Trophoblast cell (in vitro differentiated cells and primary cell): Measurements from ENCODE around the gene FIBCD1.

ENCODE experiments used
- DNase-seq, 2 donors: peaks; one replicate each; pipeline ENCODE4 v3.0.0-alpha.2; 2016
- H2AFZ ChIP-seq: 2 replicates; pipeline ENCODE4 v1.6.1; 2013; ENCODE audit warnings: low read length, moderate library complexity, mild to moderate bottlenecking; ENCODE audit not compliant: insufficient read depth, poor library complexity
- H2AK5ac ChIP-seq: 2 replicates; pipeline ENCODE4 v1.6.1; 2013; ENCODE audit warnings: mild to moderate bottlenecking, low read length
- H2BK120ac ChIP-seq: 2 replicates; pipeline ENCODE4 v1.6.1; 2013; ENCODE audit warnings: low read length, mild to moderate bottlenecking, moderate library complexity; ENCODE audit not compliant: insufficient read depth, poor library complexity
- H2BK12ac ChIP-seq: 2 replicates; pipeline ENCODE4 v1.6.1; 2013; ENCODE audit warnings: mild to moderate bottlenecking, low read length, moderate library complexity
- H2BK5ac ChIP-seq: 2 replicates; pipeline ENCODE4 v1.6.1; 2013; ENCODE audit warnings: low read length, low read depth, moderate library complexity, mild to moderate bottlenecking; ENCODE audit not compliant: poor library complexity
- H3K14ac ChIP-seq: 2 replicates; pipeline ENCODE4 v1.6.1; 2013; ENCODE audit warnings: mild to moderate bottlenecking, low read length
- H3K18ac ChIP-seq: 2 replicates; pipeline ENCODE4 v1.6.1; 2013; ENCODE audit warnings: mild to moderate bottlenecking, low read length
- H3K23ac ChIP-seq: 2 replicates; pipeline ENCODE4 v1.6.1; 2013; ENCODE audit warnings: low read length
- H3K27ac ChIP-seq: 2 replicates; pipeline ENCODE4 v1.5.1; 2013; ENCODE audit warnings: low read depth, mild to moderate bottlenecking, inconsistent platforms, low read length, moderate library complexity
- H3K27me3 ChIP-seq: 2 replicates; pipeline ENCODE4 v1.6.1; 2013; ENCODE audit warnings: inconsistent platforms, mild to moderate bottlenecking, low read length, moderate library complexity; ENCODE audit not compliant: insufficient read depth
- H3K36me3 ChIP-seq, 2 experiments: 1 replicate in 1 of 2; 2 replicates in 1 of 2; pipeline ENCODE4 v1.6.1; 2013; ENCODE audit warnings: low read length in 2 of 2, mild to moderate bottlenecking in 2 of 2, moderate library complexity in 1 of 2; ENCODE audit not compliant: insufficient read depth in 2 of 2, control insufficient read depth in 1 of 2
- H3K4ac ChIP-seq: 2 replicates; pipeline ENCODE4 v1.6.1; 2013; ENCODE audit warnings: low read depth, mild to moderate bottlenecking, low read length, moderate library complexity
- H3K4me1 ChIP-seq, 2 experiments: 1 replicate in 1 of 2; 2 replicates in 1 of 2; pipeline ENCODE4 v1.6.1; 2013; ENCODE audit warnings: low read length in 2 of 2, mild to moderate bottlenecking in 2 of 2, moderate library complexity in 1 of 2; ENCODE audit not compliant: insufficient read depth in 2 of 2, control insufficient read depth in 1 of 2
- H3K4me2 ChIP-seq: 2 replicates; pipeline ENCODE4 v1.6.1; 2013; ENCODE audit warnings: inconsistent platforms, mild to moderate bottlenecking, low read length, moderate library complexity
- H3K4me3 ChIP-seq: 2 replicates; pipeline ENCODE4 v1.5.1; 2013; ENCODE audit warnings: mild to moderate bottlenecking, low read depth, low read length, inconsistent platforms
- H3K79me1 ChIP-seq: one replicate; pipeline ENCODE4 v1.6.1; 2013; ENCODE audit warnings: low read length
- H3K79me2 ChIP-seq: 2 replicates; pipeline ENCODE4 v1.6.1; 2013; ENCODE audit warnings: low read length, mild to moderate bottlenecking; ENCODE audit not compliant: control insufficient read depth, insufficient read depth, poor library complexity
- H3K9ac ChIP-seq: 2 replicates; pipeline ENCODE4 v1.6.1; 2013; ENCODE audit warnings: mild to moderate bottlenecking, low read length
- H3K9me3 ChIP-seq: 2 replicates; pipeline ENCODE4 v1.6.1; 2013; ENCODE audit warnings: low read depth, mild to moderate bottlenecking, control low read depth, inconsistent platforms, low read length; ENCODE audit not compliant: insufficient read depth
- H4K12ac ChIP-seq: 2 replicates; pipeline ENCODE4 v1.6.1; 2013; ENCODE audit warnings: low read depth, mild to moderate bottlenecking, low read length, moderate library complexity
- H4K8ac ChIP-seq: 2 replicates; pipeline ENCODE4 v1.6.1; 2013; ENCODE audit warnings: low read depth, mild to moderate bottlenecking, low read length, moderate library complexity
- H4K91ac ChIP-seq: one replicate; pipeline ENCODE4 v1.6.1; 2013; ENCODE audit warnings: low read depth, mild to moderate bottlenecking, low read length, moderate library complexity
- WGBS: extraction: QIAGEN DNeasy Blood & Tissue Kit; methylation state at CpG from one replicate; pipeline ENCODE4 v1.1.7; 2013; ENCODE audit warnings: missing lambda C conversion rate; ENCODE audit not compliant: insufficient read length, insufficient coverage; ENCODE audit errors: extremely low coverage; 5-methylcytosine and 5-hydroxymethylcytosine counted together

Gene FIBCD1

GRCh38 chr9:130970052-130970451 lies 31.0 kb upstream of the FIBCD1 start:
- H3K23ac ChIP-seq, result no peak overlapping the region

DNA sequence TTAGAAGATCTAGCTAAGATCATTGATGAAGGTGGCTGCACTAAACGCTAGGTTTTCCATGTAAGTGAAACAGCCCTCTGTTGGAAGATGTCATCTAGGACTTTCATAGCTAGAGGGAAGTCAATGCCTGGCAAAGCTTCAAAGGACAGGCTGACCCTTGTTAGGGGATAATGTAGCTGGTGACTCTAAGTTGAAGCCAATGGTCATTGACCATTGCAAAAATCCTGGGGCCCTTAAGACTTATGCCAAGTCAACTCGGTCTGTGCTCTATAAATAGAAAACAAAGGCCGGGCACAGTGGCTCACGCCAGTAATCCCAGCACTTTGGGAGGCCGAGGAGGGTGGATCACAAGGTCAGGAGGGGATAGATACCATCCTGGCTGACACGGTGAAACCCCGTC lies 26.6 kb upstream of the FIBCD1 start:
- H3K18ac ChIP-seq, result no peak overlapping the region
- H3K4me1 ChIP-seq, result peaks cover 0 to 7% of the 10 kb centered on the region in 2 experiments
- no peak for DNase-seq
- H3K4me3 ChIP-seq, result no peak overlapping the region
- no peak overlapping the region for H4K12ac ChIP-seq
- H3K79me2 ChIP-seq, result no peaks in the 10 kb centered on the region
- H3K27ac ChIP-seq, result no peak overlapping the region
- no peak overlapping the region for H3K23ac ChIP-seq
- no peaks in the 10 kb centered on the region for H3K9me3 ChIP-seq
- no peak overlapping the region for H2AFZ ChIP-seq
- no CpG with 5 or more reads among the region's 7 CpGs for WGBS
- no peak overlapping the region for H4K8ac ChIP-seq
- no peak overlapping the region for H2AK5ac ChIP-seq
- H2BK12ac ChIP-seq, result no peak overlapping the region
- H3K36me3 ChIP-seq, result no peaks in the 10 kb centered on the region
- H2BK5ac ChIP-seq, result no peak overlapping the region
- H2BK120ac ChIP-seq, result no peak overlapping the region
- no peak overlapping the region for H3K9ac ChIP-seq
- H3K14ac ChIP-seq, result no peak overlapping the region
- no peak overlapping the region for H3K4me2 ChIP-seq
- H4K91ac ChIP-seq, result no peak overlapping the region
- H3K79me1 ChIP-seq, result no peaks in the 10 kb centered on the region
- no peak overlapping the region for H3K4ac ChIP-seq
- no peaks in the 10 kb centered on the region for H3K27me3 ChIP-seq

More at GRCh38 chr9:130970052-130970451, 31.0 kb upstream of the FIBCD1 start:
- Histone ChIP-seq H4K8ac (no peak overlapping the region), H3K4me3 (no peak overlapping the region), H3K4ac (no peak overlapping the region), H3K4me2 (no peak overlapping the region), H3K14ac (no peak overlapping the region), H2BK12ac (no peak overlapping the region), H3K27me3 (no peaks in the 10 kb centered on the region), H3K27ac (no peak overlapping the region), H3K9me3 (no peaks in the 10 kb centered on the region), H3K79me1 (no peaks in the 10 kb centered on the region), H3K18ac (no peak overlapping the region), H2BK120ac (no peak overlapping the region), H3K9ac (no peak overlapping the region), H4K12ac (no peak overlapping the region), H2AFZ (no peak overlapping the region), H3K79me2 (no peaks in the 10 kb centered on the region), H2BK5ac (no peak overlapping the region), H2AK5ac (no peak overlapping the region), H4K91ac (no peak overlapping the region), H3K36me3 (no peaks in the 10 kb centered on the region), H3K4me1 (no peaks in the 10 kb centered on the region)
- no peak for DNase-seq
- no CpG with 5 or more reads among the region's 12 CpGs for WGBS

GRCh38 chr9:130963916-130964315 lies 24.9 kb upstream of the FIBCD1 start:
- Histone ChIP-seq H3K4me1 (peaks cover 0 to 7% of the 10 kb centered on the region in 2 experiments), H2BK120ac (no peak overlapping the region), H2AK5ac (no peak overlapping the region), H3K27ac (no peak overlapping the region), H3K14ac (no peak overlapping the region), H3K4ac (no peak overlapping the region), H3K4me3 (no peak overlapping the region), H2BK5ac (no peak overlapping the region), H4K12ac (no peak overlapping the region), H2AFZ (no peak overlapping the region), H3K18ac (no peak overlapping the region), H3K36me3 (no peaks in the 10 kb centered on the region), H3K23ac (no peak overlapping the region), H2BK12ac (no peak overlapping the region), H3K9me3 (no peaks in the 10 kb centered on the region), H3K4me2 (no peak overlapping the region), H3K79me1 (no peaks in the 10 kb centered on the region), H3K79me2 (no peaks in the 10 kb centered on the region), H3K9ac (no peak overlapping the region), H4K8ac (no peak overlapping the region), H4K91ac (no peak overlapping the region), H3K27me3 (no peaks in the 10 kb centered on the region)
- WGBS, result no CpG with 5 or more reads among the region's 8 CpGs
- no peak for DNase-seq

- no peak overlapping the region for H3K18ac ChIP-seq
- H3K4me3 ChIP-seq, result no peak overlapping the region
- no peak overlapping the region for H2BK12ac ChIP-seq
- H3K27ac ChIP-seq, result no peak overlapping the region
- no peaks in the 10 kb centered on the region for H3K36me3 ChIP-seq
- no peak overlapping the region for H2BK5ac ChIP-seq
- peaks cover 0 to 7% of the 10 kb centered on the region in 2 experiments for H3K4me1 ChIP-seq
- H2BK120ac ChIP-seq, result no peak overlapping the region
- no peak overlapping the region for H3K9ac ChIP-seq
- H2AFZ ChIP-seq, result no peak overlapping the region
- no peak for DNase-seq
- no peaks in the 10 kb centered on the region for H3K27me3 ChIP-seq
- no CpG with 5 or more reads among the region's 15 CpGs for whole genome bisulfite sequencing
- no peak overlapping the region for H2AK5ac ChIP-seq
- H3K23ac ChIP-seq, result no peak overlapping the region
- peaks cover 4% of the 10 kb centered on the region for H3K9me3 ChIP-seq
- H3K4me2 ChIP-seq, result no peak overlapping the region
- H4K91ac ChIP-seq, result no peak overlapping the region
- no peak overlapping the region for H3K14ac ChIP-seq
- no peak overlapping the region for H4K12ac ChIP-seq
- H3K4ac ChIP-seq, result no peak overlapping the region
- H3K79me1 ChIP-seq, result no peaks in the 10 kb centered on the region
- H4K8ac ChIP-seq, result no peak overlapping the region
- H3K79me2 ChIP-seq, result no peaks in the 10 kb centered on the region
Observed at GRCh38 chr9:130963337-130963908, 24.4 kb upstream of the FIBCD1 start.
